PC-9 (cell line): Measurements from ENCODE around the gene CCDC167.

Experiments
- EZH2 ChIP-seq: fragments of 200-600 bp; sonication (generic); IDR thresholded peaks from 2 replicates; pipeline ENCODE4 v1.8.0; 2017; ENCODE audit warnings: antibody characterized with exemption, low read depth
- TF ChIP-seq, protein P1 (sequence below): fragments of 200-600 bp; sonication (generic); conservative IDR thresholded peaks from 2 replicates; pipeline ENCODE4 v1.6.1; 2017; ENCODE audit warnings: mixed run types, antibody characterized with exemption, mild to moderate bottlenecking, moderate library complexity

DNA sequence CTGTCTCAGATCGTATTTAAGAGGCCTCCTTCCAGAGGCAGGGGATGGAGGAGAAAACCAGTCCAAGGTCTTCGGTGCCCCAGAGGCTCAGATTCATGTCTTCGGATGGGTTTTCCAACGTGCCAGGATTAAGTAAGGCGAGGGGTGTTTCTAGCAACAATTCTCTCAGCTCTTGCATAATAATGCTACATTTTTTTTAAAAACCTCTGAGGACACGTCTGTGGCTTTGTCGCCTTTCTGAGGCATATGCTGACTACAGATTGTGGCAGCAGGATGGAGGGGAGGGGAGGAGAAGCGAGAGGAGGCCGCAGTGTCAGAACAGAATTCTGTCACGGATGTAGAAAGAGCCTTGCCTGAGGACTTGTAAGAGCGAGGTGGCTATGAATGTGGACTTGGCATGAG lies 17.7 kb upstream of the CCDC167 start:
- TF ChIP-seq, protein P1, sequence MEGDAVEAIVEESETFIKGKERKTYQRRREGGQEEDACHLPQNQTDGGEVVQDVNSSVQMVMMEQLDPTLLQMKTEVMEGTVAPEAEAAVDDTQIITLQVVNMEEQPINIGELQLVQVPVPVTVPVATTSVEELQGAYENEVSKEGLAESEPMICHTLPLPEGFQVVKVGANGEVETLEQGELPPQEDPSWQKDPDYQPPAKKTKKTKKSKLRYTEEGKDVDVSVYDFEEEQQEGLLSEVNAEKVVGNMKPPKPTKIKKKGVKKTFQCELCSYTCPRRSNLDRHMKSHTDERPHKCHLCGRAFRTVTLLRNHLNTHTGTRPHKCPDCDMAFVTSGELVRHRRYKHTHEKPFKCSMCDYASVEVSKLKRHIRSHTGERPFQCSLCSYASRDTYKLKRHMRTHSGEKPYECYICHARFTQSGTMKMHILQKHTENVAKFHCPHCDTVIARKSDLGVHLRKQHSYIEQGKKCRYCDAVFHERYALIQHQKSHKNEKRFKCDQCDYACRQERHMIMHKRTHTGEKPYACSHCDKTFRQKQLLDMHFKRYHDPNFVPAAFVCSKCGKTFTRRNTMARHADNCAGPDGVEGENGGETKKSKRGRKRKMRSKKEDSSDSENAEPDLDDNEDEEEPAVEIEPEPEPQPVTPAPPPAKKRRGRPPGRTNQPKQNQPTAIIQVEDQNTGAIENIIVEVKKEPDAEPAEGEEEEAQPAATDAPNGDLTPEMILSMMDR, result no peak
- no peak for TF ChIP-seq EZH2
